SK-N-MC (cell line): ENCODE data around the gene SYNE1.
"Not testable (repeated sequence)": the region's sequence is repeated elsewhere in the genome, so short reads cannot be mapped to it uniquely, and the experiment has no call there.

Experiments used
- DNase-seq: peaks from one replicate; pipeline ENCODE4 v3.0.0-alpha.2; 2011; ENCODE audit warnings: low read depth, low spot score
- H3K27ac ChIP-seq: fragments of 200-600 bp; sonication (generic); 2 replicates; pipeline ENCODE4 v1.5.1; 2016; ENCODE audit warnings: mixed run types
- H3K36me3 ChIP-seq: fragments of 200-600 bp; sonication (generic); 2 replicates; pipeline ENCODE4 v1.6.1; 2017; ENCODE audit warnings: antibody characterized with exemption, low read length, mixed read lengths; ENCODE audit not compliant: insufficient read depth
- H3K4me3 ChIP-seq: fragments of 200-600 bp; sonication (generic); 2 replicates; pipeline ENCODE4 v1.5.1; 2016
- H3K9ac ChIP-seq: fragments of 200-600 bp; sonication (generic); 2 replicates; pipeline ENCODE4 v1.8.0; 2017; ENCODE audit warnings: mixed run types, mixed read lengths; ENCODE audit not compliant: insufficient read length
- H3K9me3 ChIP-seq: fragments of 200-600 bp; sonication (generic); 2 replicates; pipeline ENCODE4 v1.6.1; 2017; ENCODE audit warnings: low read depth, mild to moderate bottlenecking, antibody characterized with exemption, low read length, moderate library complexity, mixed read lengths
- EZH2 ChIP-seq: fragments of 200-600 bp; sonication (generic); IDR thresholded peaks from one replicate; pipeline ENCODE4 v1.6.1; 2017; ENCODE audit warnings: antibody characterized with exemption
- FOXP2 ChIP-seq: optimal IDR thresholded peaks from 2 replicates; pipeline ENCODE3; 2011; ENCODE audit warnings: mild to moderate bottlenecking, moderate library complexity; ENCODE audit not compliant: insufficient read depth; ENCODE audit errors: extremely low read length, control extremely low read depth
- POLR2AphosphoS5 ChIP-seq: IDR thresholded peaks from 2 replicates; pipeline ENCODE4 v1.6.1; 2012; ENCODE audit warnings: mild to moderate bottlenecking, low read depth, low read length, borderline replicate concordance

Gene SYNE1

DNA sequence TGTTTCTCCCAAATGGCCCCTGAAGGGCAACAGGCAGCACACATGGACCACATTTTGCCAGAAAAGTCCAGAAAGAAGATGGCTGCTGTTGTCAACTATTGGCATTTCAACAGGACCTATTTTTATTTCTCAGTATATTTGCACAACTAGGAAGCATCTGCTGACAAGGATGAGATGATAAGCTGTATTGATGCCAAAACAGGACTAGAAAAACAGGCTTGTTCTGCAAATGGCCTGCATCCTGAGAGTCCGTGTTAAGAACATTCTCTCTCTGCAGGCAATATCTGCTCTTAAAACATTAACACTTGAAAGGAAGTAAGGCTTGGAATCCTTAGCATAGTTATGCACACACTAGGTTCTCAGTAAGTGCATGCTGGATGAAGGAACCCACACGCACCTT lies 546.0 kb downstream of the SYNE1 start:
- Histone ChIP-seq H3K9me3 (no peaks in the 10 kb centered on the region), H3K36me3 (no peaks in the 10 kb centered on the region), H3K9ac (no peak overlapping the region), H3K27ac (no peak overlapping the region), H3K4me3 (no peak overlapping the region)
- no peak for DNase-seq
- TF ChIP-seq POLR2AphosphoS5 (no peak), EZH2 (no peak), FOXP2 (no peak)

GRCh38 chr6:152089992-152090391 lies 547.2 kb downstream of the SYNE1 start:
- H3K36me3 ChIP-seq, result no peaks in the 10 kb centered on the region
- no peak overlapping the region for H3K27ac ChIP-seq
- TF ChIP-seq EZH2 (no peak), POLR2AphosphoS5 (no peak), FOXP2 (no peak)
- DNase-seq, result no peak
- H3K4me3 ChIP-seq, result no peak overlapping the region
- no peaks in the 10 kb centered on the region for H3K9me3 ChIP-seq
- H3K9ac ChIP-seq, result no peak overlapping the region

- H3K36me3 ChIP-seq, result no peaks in the 10 kb centered on the region
- no peak for DNase-seq
- H3K9me3 ChIP-seq, result no peaks in the 10 kb centered on the region
- no peak overlapping the region for H3K9ac ChIP-seq
- no peak overlapping the region for H3K4me3 ChIP-seq
- H3K27ac ChIP-seq, result no peak overlapping the region
- TF ChIP-seq FOXP2 (no peak), EZH2 (no peak), POLR2AphosphoS5 (no peak)
Observed at GRCh38 chr6:152087701-152088100, 549.5 kb downstream of the SYNE1 start.

DNA sequence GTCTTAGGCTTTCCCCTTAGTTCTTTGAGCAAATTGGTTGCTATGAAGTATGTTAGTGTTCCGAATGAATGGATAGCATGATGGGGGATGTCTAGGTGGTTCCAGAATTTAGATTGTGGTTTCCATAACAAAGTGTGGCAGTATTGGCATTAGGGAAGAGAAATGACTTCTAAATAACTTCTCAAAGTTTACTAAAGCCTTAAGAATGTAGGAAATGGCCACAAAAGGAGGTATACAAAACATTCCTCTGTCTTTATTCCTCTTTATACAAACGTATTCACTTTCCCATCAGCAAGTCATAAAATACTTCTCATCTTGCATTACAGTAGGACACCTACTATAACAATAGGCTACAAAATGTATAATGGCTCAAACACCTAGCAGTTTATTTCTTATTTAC lies 550.1 kb downstream of the SYNE1 start:
- TF ChIP-seq POLR2AphosphoS5 (no peak), EZH2 (no peak)
- DNase-seq, result no peak
- Histone ChIP-seq H3K9me3 (no peaks in the 10 kb centered on the region), H3K9ac (no peak overlapping the region), H3K36me3 (no peaks in the 10 kb centered on the region), H3K27ac (no peak overlapping the region), H3K4me3 (no peak overlapping the region)

- Histone ChIP-seq H3K9ac (no peak overlapping the region), H3K9me3 (no peaks in the 10 kb centered on the region), H3K27ac (no peak overlapping the region), H3K36me3 (no peaks in the 10 kb centered on the region), H3K4me3 (no peak overlapping the region)
- DNase-seq, result no peak
- TF ChIP-seq POLR2AphosphoS5 (no peak), EZH2 (no peak), FOXP2 (no peak)
Observed at GRCh38 chr6:152086223-152086873, 550.8 kb downstream of the SYNE1 start.

DNA sequence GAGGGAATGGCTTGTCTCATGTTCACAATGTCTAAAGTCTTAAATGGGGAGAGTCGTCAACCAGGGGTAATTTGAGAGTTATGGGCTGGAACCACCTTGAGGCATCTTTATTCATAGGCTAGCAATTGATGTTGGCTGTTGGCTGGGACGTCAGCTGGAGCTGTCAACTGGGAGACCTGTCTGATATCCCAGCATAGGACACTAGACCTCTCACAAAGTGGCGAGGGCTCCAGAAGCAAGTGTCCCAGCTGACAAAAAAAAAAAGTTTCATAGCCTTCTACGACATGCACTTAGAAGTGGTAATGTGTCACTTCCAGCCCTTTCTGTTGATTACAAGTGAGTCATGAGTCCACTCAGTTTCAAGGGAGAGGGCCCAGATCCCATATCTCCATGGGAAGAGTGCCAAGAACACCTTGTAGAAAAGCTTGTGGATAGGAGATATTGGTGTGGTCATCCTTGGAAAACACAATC lies 551.7 kb downstream of the SYNE1 start:
- Histone ChIP-seq H3K27ac (no peak overlapping the region), H3K4me3 (no peak overlapping the region), H3K9ac (no peak overlapping the region), H3K9me3 (no peaks in the 10 kb centered on the region), H3K36me3 (no peaks in the 10 kb centered on the region)
- no peak for TF ChIP-seq POLR2AphosphoS5
- no peak for TF ChIP-seq EZH2
- TF ChIP-seq FOXP2, result no peak
- DNase-seq, result no peak

GRCh38 chr6:152078804-152079203 lies 558.4 kb downstream of the SYNE1 start:
- no peak for DNase-seq
- no peaks in the 10 kb centered on the region for H3K9me3 ChIP-seq
- H3K27ac ChIP-seq, result no peak overlapping the region
- no peaks in the 10 kb centered on the region for H3K36me3 ChIP-seq
- no peak for TF ChIP-seq POLR2AphosphoS5
- no peak for TF ChIP-seq FOXP2
- TF ChIP-seq EZH2, result no peak
- H3K9ac ChIP-seq, result no peak overlapping the region
- no peak overlapping the region for H3K4me3 ChIP-seq

GRCh38 chr6:152078001-152078400 lies 559.2 kb downstream of the SYNE1 start:
- Histone ChIP-seq H3K36me3 (no peaks in the 10 kb centered on the region), H3K27ac (no peak overlapping the region), H3K9ac (no peak overlapping the region), H3K4me3 (no peak overlapping the region), H3K9me3 (no peaks in the 10 kb centered on the region)
- TF ChIP-seq POLR2AphosphoS5 (no peak), FOXP2 (no peak), EZH2 (no peak)
- no peak for DNase-seq

- DNase-seq, H3K27ac ChIP-seq, H3K9me3 ChIP-seq, H3K4me3 ChIP-seq, H3K9ac ChIP-seq, H3K36me3 ChIP-seq: not testable (repeated sequence)
Observed at GRCh38 chr6:152076242-152076641, 560.9 kb downstream of the SYNE1 start.
